Measurements from ENCODE around the gene ORM1.
A peak's percentile ranks its signal among the peaks of the same experiment; 100 is the strongest.

GRCh38 chr9:114347675-114348074 lies 24.8 kb downstream of the ORM1 start:
- TF ChIP-seq, protein P1, sequence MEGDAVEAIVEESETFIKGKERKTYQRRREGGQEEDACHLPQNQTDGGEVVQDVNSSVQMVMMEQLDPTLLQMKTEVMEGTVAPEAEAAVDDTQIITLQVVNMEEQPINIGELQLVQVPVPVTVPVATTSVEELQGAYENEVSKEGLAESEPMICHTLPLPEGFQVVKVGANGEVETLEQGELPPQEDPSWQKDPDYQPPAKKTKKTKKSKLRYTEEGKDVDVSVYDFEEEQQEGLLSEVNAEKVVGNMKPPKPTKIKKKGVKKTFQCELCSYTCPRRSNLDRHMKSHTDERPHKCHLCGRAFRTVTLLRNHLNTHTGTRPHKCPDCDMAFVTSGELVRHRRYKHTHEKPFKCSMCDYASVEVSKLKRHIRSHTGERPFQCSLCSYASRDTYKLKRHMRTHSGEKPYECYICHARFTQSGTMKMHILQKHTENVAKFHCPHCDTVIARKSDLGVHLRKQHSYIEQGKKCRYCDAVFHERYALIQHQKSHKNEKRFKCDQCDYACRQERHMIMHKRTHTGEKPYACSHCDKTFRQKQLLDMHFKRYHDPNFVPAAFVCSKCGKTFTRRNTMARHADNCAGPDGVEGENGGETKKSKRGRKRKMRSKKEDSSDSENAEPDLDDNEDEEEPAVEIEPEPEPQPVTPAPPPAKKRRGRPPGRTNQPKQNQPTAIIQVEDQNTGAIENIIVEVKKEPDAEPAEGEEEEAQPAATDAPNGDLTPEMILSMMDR (IDR thresholded peaks at IDR 0.05 in 8 of 11, conservative IDR thresholded peaks at IDR 0.05 in 3 of 11): no peak
- no peak for TF ChIP-seq POLR2A (IDR thresholded peaks at IDR 0.05)
- peak in 2 of 3 donors; percentile 38 to 62 for TF ChIP-seq POLR2AphosphoS5 (IDR thresholded peaks at IDR 0.05)
